ENCODE measurements around the gene SENP7. TPM values are rescaled to one million over a fixed set of nuclear protein-coding genes. Genes with fewer than 3 reads are reported as not detected.

The SENP7 gene
- total RNA-seq, 1 donor from 2014 or later: 10.8 TPM

GRCh38 chr3:101512396-101512645 lies 691 bp downstream of the SENP7 start:
- Mint-ChIP-seq H3K27me3 (ENCODE audit: low read depth, unreplicated experiment) (no peaks in the 10 kb centered on the region), H3K9me3 (ENCODE audit: unreplicated experiment) (no peaks in the 10 kb centered on the region)
- FAIRE-seq: peak; percentile 54

DNA sequence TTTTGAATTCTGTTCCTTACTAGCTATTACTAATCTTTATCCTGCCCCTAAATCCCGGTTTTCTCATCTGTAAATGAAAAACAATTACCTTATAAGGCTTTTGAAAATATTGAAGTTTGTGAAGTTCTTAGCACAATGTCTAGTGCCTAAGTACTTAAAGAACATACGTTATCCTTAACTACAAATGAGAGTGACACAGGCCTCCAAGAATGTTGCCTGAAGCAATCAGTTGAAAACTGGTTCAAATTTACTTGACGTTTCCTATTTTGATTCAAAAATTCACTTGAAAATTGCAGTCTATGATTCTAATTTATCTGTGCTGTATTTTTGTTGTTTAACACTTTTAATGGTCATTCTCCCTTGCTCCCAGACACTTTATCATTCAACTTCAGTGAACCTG lies 3.2 kb downstream of the SENP7 start:
- H3K36me3 Mint-ChIP-seq (ENCODE audit: low read depth, unreplicated experiment): no peaks in the 10 kb centered on the region

More at GRCh38 chr3:101512396-101512645, 691 bp downstream of the SENP7 start:
- Histone ChIP-seq H3K9me3 (ENCODE audit: insufficient read depth, low read depth, low read length) (no peaks in the 10 kb centered on the region), H2AFZ (ENCODE audit: low read depth, low read length) (peak overlapping the region; percentile 94), H3K4me3 (ENCODE audit: insufficient read depth, low read depth, low read length) (peak overlapping the region; percentile 86), H3K27ac (ENCODE audit: low read depth, low read length) (peak overlapping the region; percentile 88), H3K27me3 (ENCODE audit: insufficient read depth, low read length) (peaks cover 2% of the 10 kb centered on the region), H3K36me3 (ENCODE audit: insufficient read depth, low read length) (no peaks in the 10 kb centered on the region), H4K20me1 (ENCODE audit: insufficient read depth, low read length) (no peaks in the 10 kb centered on the region), H3K4me1 (ENCODE audit: insufficient read depth, low read length) (no peaks in the 10 kb centered on the region), H3K4me2 (ENCODE audit: low read length) (peak overlapping the region; percentile 95), H3K9ac (ENCODE audit: low read length) (peak overlapping the region; percentile 88), H3K79me2 (ENCODE audit: insufficient read depth, low read length) (peaks cover 21% of the 10 kb centered on the region)
- Mint-ChIP-seq H3K4me1 (ENCODE audit: low read depth, unreplicated experiment) (peaks cover 15% of the 10 kb centered on the region), H3K27ac (ENCODE audit: unreplicated experiment) (peak overlapping the region; percentile 100), H3K4me3 (ENCODE audit: unreplicated experiment) (peak overlapping the region; percentile 99), H3K36me3 (ENCODE audit: low read depth, unreplicated experiment) (no peaks in the 10 kb centered on the region)
- TF ChIP-seq EZH2 (IDR thresholded peaks at IDR 0.05; ENCODE audit: insufficient read depth, low read length): no peak
- TF ChIP-seq, protein P1, sequence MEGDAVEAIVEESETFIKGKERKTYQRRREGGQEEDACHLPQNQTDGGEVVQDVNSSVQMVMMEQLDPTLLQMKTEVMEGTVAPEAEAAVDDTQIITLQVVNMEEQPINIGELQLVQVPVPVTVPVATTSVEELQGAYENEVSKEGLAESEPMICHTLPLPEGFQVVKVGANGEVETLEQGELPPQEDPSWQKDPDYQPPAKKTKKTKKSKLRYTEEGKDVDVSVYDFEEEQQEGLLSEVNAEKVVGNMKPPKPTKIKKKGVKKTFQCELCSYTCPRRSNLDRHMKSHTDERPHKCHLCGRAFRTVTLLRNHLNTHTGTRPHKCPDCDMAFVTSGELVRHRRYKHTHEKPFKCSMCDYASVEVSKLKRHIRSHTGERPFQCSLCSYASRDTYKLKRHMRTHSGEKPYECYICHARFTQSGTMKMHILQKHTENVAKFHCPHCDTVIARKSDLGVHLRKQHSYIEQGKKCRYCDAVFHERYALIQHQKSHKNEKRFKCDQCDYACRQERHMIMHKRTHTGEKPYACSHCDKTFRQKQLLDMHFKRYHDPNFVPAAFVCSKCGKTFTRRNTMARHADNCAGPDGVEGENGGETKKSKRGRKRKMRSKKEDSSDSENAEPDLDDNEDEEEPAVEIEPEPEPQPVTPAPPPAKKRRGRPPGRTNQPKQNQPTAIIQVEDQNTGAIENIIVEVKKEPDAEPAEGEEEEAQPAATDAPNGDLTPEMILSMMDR (IDR thresholded peaks at IDR 0.05; ENCODE audit: insufficient read depth, low read depth, low read length): no peak
- no peak for DNase-seq (ENCODE audit: low read depth)

GRCh38 chr3:101509281-101509680 lies 3.7 kb downstream of the SENP7 start:
- Histone ChIP-seq H3K36me3 (ENCODE audit: insufficient read depth, low read length) (no peaks in the 10 kb centered on the region), H3K4me3 (ENCODE audit: insufficient read depth, low read depth, low read length) (no peak overlapping the region), H2AFZ (ENCODE audit: low read depth, low read length) (no peak overlapping the region), H3K27me3 (ENCODE audit: insufficient read depth, low read length) (no peaks in the 10 kb centered on the region), H3K4me2 (ENCODE audit: low read length) (no peak overlapping the region), H3K4me1 (ENCODE audit: insufficient read depth, low read length) (no peaks in the 10 kb centered on the region), H3K9ac (ENCODE audit: low read length) (no peak overlapping the region), H3K79me2 (ENCODE audit: insufficient read depth, low read length) (peaks cover 44% of the 10 kb centered on the region), H3K9me3 (ENCODE audit: insufficient read depth, low read depth, low read length) (no peaks in the 10 kb centered on the region), H3K27ac (ENCODE audit: low read depth, low read length) (no peak overlapping the region), H4K20me1 (ENCODE audit: insufficient read depth, low read length) (no peaks in the 10 kb centered on the region)
- FAIRE-seq (no peak), DNase-seq (ENCODE audit: low read depth) (no peak)
- TF ChIP-seq EZH2 (IDR thresholded peaks at IDR 0.05; ENCODE audit: insufficient read depth, low read length): no peak
- TF ChIP-seq, protein P1 (IDR thresholded peaks at IDR 0.05; ENCODE audit: insufficient read depth, low read depth, low read length): no peak
- peaks cover 15% of the 10 kb centered on the region for H3K4me1 Mint-ChIP-seq (ENCODE audit: low read depth, unreplicated experiment)
- H3K36me3 Mint-ChIP-seq (ENCODE audit: low read depth, unreplicated experiment): no peaks in the 10 kb centered on the region
- no peaks in the 10 kb centered on the region for H3K27me3 Mint-ChIP-seq (ENCODE audit: low read depth, unreplicated experiment)
- H3K27ac Mint-ChIP-seq (ENCODE audit: unreplicated experiment): peak overlapping the region; percentile 38
- H3K9me3 Mint-ChIP-seq (ENCODE audit: unreplicated experiment): no peaks in the 10 kb centered on the region
- H3K4me3 Mint-ChIP-seq (ENCODE audit: unreplicated experiment): no peak overlapping the region

More for the DNA sequence above, 3.2 kb downstream of the SENP7 start:
- Mint-ChIP-seq H3K27ac (ENCODE audit: unreplicated experiment) (peak overlapping the region; percentile 38), H3K4me3 (ENCODE audit: unreplicated experiment) (no peak overlapping the region), H3K27me3 (ENCODE audit: low read depth, unreplicated experiment) (no peaks in the 10 kb centered on the region), H3K4me1 (ENCODE audit: low read depth, unreplicated experiment) (peaks cover 15% of the 10 kb centered on the region), H3K9me3 (ENCODE audit: unreplicated experiment) (no peaks in the 10 kb centered on the region)
- H3K4me1 ChIP-seq (ENCODE audit: insufficient read depth, low read length): no peaks in the 10 kb centered on the region
- H4K20me1 ChIP-seq (ENCODE audit: insufficient read depth, low read length): no peaks in the 10 kb centered on the region
- H3K9me3 ChIP-seq (ENCODE audit: insufficient read depth, low read depth, low read length): no peaks in the 10 kb centered on the region
- no peaks in the 10 kb centered on the region for H3K36me3 ChIP-seq (ENCODE audit: insufficient read depth, low read length)
- H3K27ac ChIP-seq (ENCODE audit: low read depth, low read length): no peak overlapping the region
- no peak for DNase-seq (ENCODE audit: low read depth)
- H3K9ac ChIP-seq (ENCODE audit: low read length): no peak overlapping the region
- no peak for TF ChIP-seq EZH2 (IDR thresholded peaks at IDR 0.05; ENCODE audit: insufficient read depth, low read length)
- TF ChIP-seq, protein P1 (IDR thresholded peaks at IDR 0.05; ENCODE audit: insufficient read depth, low read depth, low read length): no peak
- peaks cover 39% of the 10 kb centered on the region for H3K79me2 ChIP-seq (ENCODE audit: insufficient read depth, low read length)
- no peaks in the 10 kb centered on the region for H3K27me3 ChIP-seq (ENCODE audit: insufficient read depth, low read length)
- no peak overlapping the region for H3K4me2 ChIP-seq (ENCODE audit: low read length)
- H3K4me3 ChIP-seq (ENCODE audit: insufficient read depth, low read depth, low read length): no peak overlapping the region
- no peak overlapping the region for H2AFZ ChIP-seq (ENCODE audit: low read depth, low read length)
- FAIRE-seq: peak; percentile 77

All from astrocyte (in vitro differentiated cells and primary cell).